Smooth muscle cell (in vitro differentiated cells): ENCODE data around the gene LPO. TPM values are rescaled to one million over a fixed set of nuclear protein-coding genes. Genes with fewer than 3 reads are reported as not detected.

Experiments
- DNase-seq: peaks from one replicate; lab custom pipeline; 2025; ENCODE audit not compliant: unreplicated experiment; lab: John Stamatoyannopoulos, UW
- H2AFZ ChIP-seq: fragments of 200-600 bp; sonication (generic); 2 replicates; pipeline ENCODE4 v1.6.0; 2016; ENCODE audit warnings: antibody characterized with exemption, low read depth, mild to moderate bottlenecking
- H3F3A ChIP-seq: fragments of 200-600 bp; sonication (generic); 2 replicates; pipeline ENCODE4 v1.6.0; 2017; ENCODE audit warnings: antibody characterized with exemption, low read depth
- H3K27ac ChIP-seq: fragments of 200-600 bp; sonication (generic); 2 replicates; pipeline ENCODE4 v1.5.1; 2016; ENCODE audit warnings: low read depth, mild to moderate bottlenecking
- H3K27me3 ChIP-seq: fragments of 200-600 bp; sonication (generic); 2 replicates; pipeline ENCODE4 v1.6.1; 2016; ENCODE audit warnings: low read depth, mild to moderate bottlenecking
- H3K36me3 ChIP-seq: fragments of 200-600 bp; sonication (generic); 2 replicates; pipeline ENCODE4 v1.5.1; 2016; ENCODE audit warnings: low read depth
- H3K4me1 ChIP-seq: fragments of 200-600 bp; sonication (generic); 2 replicates; pipeline ENCODE4 v1.5.1; 2016; ENCODE audit warnings: low read depth
- H3K4me2 ChIP-seq: fragments of 200-600 bp; sonication (generic); 2 replicates; pipeline ENCODE4 v1.6.0; 2016; ENCODE audit warnings: mild to moderate bottlenecking
- H3K4me3 ChIP-seq: fragments of 200-600 bp; sonication (generic); 2 replicates; pipeline ENCODE4 v1.5.1; 2016; ENCODE audit warnings: mild to moderate bottlenecking
- H3K79me2 ChIP-seq: fragments of 200-600 bp; sonication (generic); 2 replicates; pipeline ENCODE4 v1.6.0; 2016; ENCODE audit warnings: low read depth, mild to moderate bottlenecking
- H3K9ac ChIP-seq: fragments of 200-600 bp; sonication (generic); 2 replicates; pipeline ENCODE4 v1.6.0; 2016; ENCODE audit warnings: low read depth
- H3K9me3 ChIP-seq: fragments of 200-600 bp; sonication (generic); replicated peaks from 2 replicates; pipeline ENCODE4 v1.5.1; 2016; ENCODE audit warnings: low read depth
- H4K20me1 ChIP-seq: fragments of 200-600 bp; sonication (generic); 2 replicates; pipeline ENCODE4 v1.6.0; 2016; ENCODE audit warnings: low read depth
- WGBS: methylation state at CpG from one replicate; pipeline ENCODE4 v1.1.7; 2016; ENCODE audit warnings: low lambda C conversion rate; 5-methylcytosine and 5-hydroxymethylcytosine counted together
- polyA plus RNA-seq: library from polyadenylated mRNA; unstranded; fragments of >200 nt; fragmentation: Nextera tagmentation; extraction: Ambion mirVana; gene quantifications from 2 replicates; pipeline ENCODE4 v1.2.1, GENCODE V29; 2016
- total RNA-seq: library from RNA; depleted of rRNA; stranded (reverse); fragments of >200 nt; gene quantifications from 2 replicates; pipeline ENCODE4 v1.2.3, GENCODE V29; 2014
- TF ChIP-seq, protein P1 (sequence below): fragments of 200-600 bp; sonication (generic); IDR thresholded peaks from 2 replicates; pipeline ENCODE4 v1.5.1; 2017; ENCODE audit warnings: borderline replicate concordance, mild to moderate bottlenecking, antibody characterized with exemption; ENCODE audit not compliant: insufficient read depth, poor library complexity, severe bottlenecking

The LPO gene
- total and polyA plus RNA-seq, 2 experiments from 2014 or later: 3.3 to 4.1 TPM

DNA sequence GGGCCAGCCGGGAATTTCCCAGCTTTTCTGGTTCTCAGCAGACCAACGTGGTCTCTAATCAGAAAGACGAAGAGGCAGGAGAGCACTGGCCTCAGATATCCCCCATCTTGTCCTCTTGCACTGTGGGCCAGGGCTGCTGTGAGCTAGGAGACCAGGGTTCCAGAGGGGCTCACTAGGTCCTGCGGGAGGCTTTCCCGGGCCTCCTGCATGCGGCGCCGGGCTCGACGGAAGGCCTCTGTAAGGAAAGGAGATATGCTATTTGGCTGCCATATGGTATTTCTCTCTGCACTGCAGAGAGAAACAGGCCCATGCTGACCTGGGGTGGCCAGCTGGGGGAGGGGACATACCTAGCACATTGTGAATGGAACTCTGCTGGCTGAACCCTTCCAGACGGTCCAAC lies 32.4 kb upstream of the LPO start:
- H3F3A ChIP-seq: no peaks in the 10 kb centered on the region
- H3K4me2 ChIP-seq: no peak overlapping the region
- H4K20me1 ChIP-seq: no peaks in the 10 kb centered on the region
- no peaks in the 10 kb centered on the region for H3K4me1 ChIP-seq
- no peak overlapping the region for H2AFZ ChIP-seq
- no peak overlapping the region for H3K9ac ChIP-seq
- DNase-seq: no peak
- H3K27me3 ChIP-seq: no peaks in the 10 kb centered on the region
- H3K27ac ChIP-seq: no peak overlapping the region
- no peak overlapping the region for H3K4me3 ChIP-seq
- no peaks in the 10 kb centered on the region for H3K79me2 ChIP-seq
- TF ChIP-seq, protein P1, sequence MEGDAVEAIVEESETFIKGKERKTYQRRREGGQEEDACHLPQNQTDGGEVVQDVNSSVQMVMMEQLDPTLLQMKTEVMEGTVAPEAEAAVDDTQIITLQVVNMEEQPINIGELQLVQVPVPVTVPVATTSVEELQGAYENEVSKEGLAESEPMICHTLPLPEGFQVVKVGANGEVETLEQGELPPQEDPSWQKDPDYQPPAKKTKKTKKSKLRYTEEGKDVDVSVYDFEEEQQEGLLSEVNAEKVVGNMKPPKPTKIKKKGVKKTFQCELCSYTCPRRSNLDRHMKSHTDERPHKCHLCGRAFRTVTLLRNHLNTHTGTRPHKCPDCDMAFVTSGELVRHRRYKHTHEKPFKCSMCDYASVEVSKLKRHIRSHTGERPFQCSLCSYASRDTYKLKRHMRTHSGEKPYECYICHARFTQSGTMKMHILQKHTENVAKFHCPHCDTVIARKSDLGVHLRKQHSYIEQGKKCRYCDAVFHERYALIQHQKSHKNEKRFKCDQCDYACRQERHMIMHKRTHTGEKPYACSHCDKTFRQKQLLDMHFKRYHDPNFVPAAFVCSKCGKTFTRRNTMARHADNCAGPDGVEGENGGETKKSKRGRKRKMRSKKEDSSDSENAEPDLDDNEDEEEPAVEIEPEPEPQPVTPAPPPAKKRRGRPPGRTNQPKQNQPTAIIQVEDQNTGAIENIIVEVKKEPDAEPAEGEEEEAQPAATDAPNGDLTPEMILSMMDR: no peak
- WGBS: 96% methylated on average over 11 of the region's 11 CpGs
- no peaks in the 10 kb centered on the region for H3K9me3 ChIP-seq
- H3K36me3 ChIP-seq: no peaks in the 10 kb centered on the region

DNA sequence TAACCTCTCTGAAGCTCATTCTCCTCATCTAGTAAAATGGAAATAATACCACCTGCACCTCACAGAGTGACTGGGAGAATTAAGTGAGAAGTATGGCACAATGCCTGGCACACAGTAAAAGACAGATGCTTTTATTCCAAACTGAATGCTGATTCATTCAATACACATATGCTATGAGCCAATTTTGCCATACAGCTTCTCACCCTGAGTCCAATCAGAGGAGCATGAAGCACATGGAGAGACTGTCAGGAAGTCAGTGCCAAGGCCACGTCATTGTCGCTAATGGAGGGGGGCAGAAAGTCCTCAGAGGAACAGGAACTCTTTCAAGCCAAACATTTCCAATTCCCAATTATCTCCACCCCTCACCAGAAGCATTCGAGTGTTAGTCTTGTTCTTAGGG lies 30.9 kb upstream of the LPO start:
- Histone ChIP-seq H3K27ac (no peak overlapping the region), H3K4me1 (no peaks in the 10 kb centered on the region), H3K4me2 (no peak overlapping the region), H4K20me1 (no peaks in the 10 kb centered on the region), H3K36me3 (no peaks in the 10 kb centered on the region), H3K9ac (no peak overlapping the region), H3F3A (no peaks in the 10 kb centered on the region), H3K4me3 (no peak overlapping the region), H3K79me2 (no peaks in the 10 kb centered on the region), H3K9me3 (no peaks in the 10 kb centered on the region), H2AFZ (no peak overlapping the region), H3K27me3 (no peaks in the 10 kb centered on the region)
- TF ChIP-seq, protein P1: no peak
- no peak for DNase-seq
- WGBS: 100% methylated on average over 3 of the region's 3 CpGs

DNA sequence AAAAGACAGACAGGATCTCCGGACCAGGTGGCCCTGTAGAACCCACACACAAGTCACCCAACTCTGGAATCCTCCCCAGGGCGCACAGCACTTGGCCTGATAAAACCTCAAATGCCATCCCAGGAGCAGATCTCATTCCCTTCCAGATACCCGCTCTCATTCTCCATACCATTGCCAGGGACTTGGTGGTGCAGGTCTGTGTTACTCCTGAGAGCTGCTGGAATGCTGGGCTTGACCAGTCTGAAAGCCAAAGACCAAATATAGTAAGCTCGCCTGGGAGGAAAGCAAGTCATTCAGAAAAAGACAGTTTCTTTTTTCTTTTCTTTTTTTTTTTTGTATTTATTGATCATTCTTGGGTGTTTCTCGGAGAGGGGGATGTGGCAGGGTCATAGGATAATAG lies 30.0 kb upstream of the LPO start:
- Histone ChIP-seq H3K27ac (no peak overlapping the region), H3K4me1 (no peaks in the 10 kb centered on the region)
- 91% methylated on average over 5 of the region's 5 CpGs for whole genome bisulfite sequencing

DNA sequence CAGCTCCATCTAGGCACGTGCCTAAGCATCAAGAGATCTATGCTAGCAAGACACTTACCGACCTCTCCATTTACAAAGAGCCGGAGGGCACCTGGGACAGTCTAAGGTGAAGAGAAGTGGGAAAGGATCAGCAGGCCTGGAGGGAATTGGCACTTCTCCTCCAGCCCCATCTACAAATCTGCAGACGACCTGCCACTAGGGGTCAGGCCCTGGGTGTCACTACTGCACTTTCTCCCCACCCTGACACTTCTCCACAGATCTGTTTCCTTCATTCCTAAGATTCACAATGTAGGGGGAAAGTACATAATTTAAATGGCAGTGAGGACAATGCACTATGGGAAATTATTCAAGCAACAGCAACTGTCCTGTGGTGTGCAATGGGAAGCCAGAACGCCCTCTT lies 27.5 kb upstream of the LPO start:
- Histone ChIP-seq H3K9ac (no peak overlapping the region), H3K9me3 (no peaks in the 10 kb centered on the region), H4K20me1 (no peaks in the 10 kb centered on the region), H3K27me3 (no peaks in the 10 kb centered on the region), H2AFZ (no peak overlapping the region), H3K36me3 (no peaks in the 10 kb centered on the region), H3K27ac (no peak overlapping the region), H3F3A (no peaks in the 10 kb centered on the region), H3K79me2 (no peaks in the 10 kb centered on the region), H3K4me1 (no peaks in the 10 kb centered on the region), H3K4me2 (no peak overlapping the region), H3K4me3 (no peak overlapping the region)
- TF ChIP-seq, protein P1: peak; percentile 5
- WGBS: 79% methylated on average over 5 of the region's 5 CpGs
- no peak for DNase-seq

More for the DNA sequence above, 30.0 kb upstream of the LPO start:
- Histone ChIP-seq H3K9me3 (no peaks in the 10 kb centered on the region), H3F3A (no peaks in the 10 kb centered on the region), H3K9ac (no peak overlapping the region), H3K79me2 (no peaks in the 10 kb centered on the region), H4K20me1 (no peaks in the 10 kb centered on the region), H3K4me3 (no peak overlapping the region), H3K4me2 (no peak overlapping the region), H2AFZ (no peak overlapping the region), H3K36me3 (no peaks in the 10 kb centered on the region), H3K27me3 (no peaks in the 10 kb centered on the region)
- DNase-seq: no peak
- TF ChIP-seq, protein P1: no peak
